Neural cell (in vitro differentiated cells): Measurements from ENCODE around the gene TFB2M. TPM values are rescaled to one million over a fixed set of nuclear protein-coding genes. Genes with fewer than 3 reads are reported as not detected.
"Not testable (repeated sequence)": the region's sequence is repeated elsewhere in the genome, so short reads cannot be mapped to it uniquely, and the experiment has no call there.

Experiments used
- H2AFZ ChIP-seq: fragments of 200-600, 300-800 bp; sonication (generic), shearing (Covaris generic); 2 replicates; pipeline ENCODE4 v1.6.0; 2014; ENCODE audit warnings: low read depth, mild to moderate bottlenecking, antibody characterized with exemption, low read length, moderate library complexity
- H3F3A ChIP-seq: fragments of 200-600 bp; shearing (Covaris generic); 2 replicates; pipeline ENCODE4 v1.6.1; 2016; ENCODE audit warnings: mild to moderate bottlenecking, moderate library complexity, mixed read lengths, antibody characterized with exemption, low read length; ENCODE audit not compliant: insufficient read depth, poor library complexity, severe bottlenecking
- H3K27ac ChIP-seq: fragments of 200-600, 300-800 bp; sonication (generic), shearing (Covaris generic); 2 replicates; pipeline ENCODE4 v1.5.1; 2014; ENCODE audit warnings: mild to moderate bottlenecking, low read length, moderate library complexity
- H3K27me3 ChIP-seq: fragments of 300-800, 200-600 bp; sonication (generic), shearing (Covaris generic); 2 replicates; pipeline ENCODE4 v1.6.0; 2014; ENCODE audit warnings: mild to moderate bottlenecking, low read depth, low read length, moderate library complexity; ENCODE audit not compliant: insufficient read depth
- H3K36me3 ChIP-seq: fragments of 300-800, 200-600 bp; sonication (generic), shearing (Covaris generic); 2 replicates; pipeline ENCODE4 v1.5.1; 2014; ENCODE audit warnings: mild to moderate bottlenecking, antibody characterized with exemption, low read length, moderate library complexity; ENCODE audit not compliant: insufficient read depth
- H3K4me2 ChIP-seq: fragments of 300-800, 200-600 bp; sonication (generic), shearing (Covaris generic); 2 replicates; pipeline ENCODE4 v1.6.0; 2014; ENCODE audit warnings: mild to moderate bottlenecking, low read length
- H3K4me3 ChIP-seq: fragments of 300-800, 200-600 bp; sonication (generic), shearing (Covaris generic); 2 replicates; pipeline ENCODE4 v1.5.1; 2014; ENCODE audit warnings: mild to moderate bottlenecking, low read length, moderate library complexity
- H3K79me2 ChIP-seq: fragments of 200-600 bp; shearing (Covaris generic); replicated peaks from 2 replicates; pipeline ENCODE4 v1.6.0; 2014; ENCODE audit warnings: mild to moderate bottlenecking, low read length, moderate library complexity; ENCODE audit not compliant: insufficient read depth
- H3K9ac ChIP-seq: fragments of 300-800, 200-600 bp; sonication (generic), shearing (Covaris generic); 2 replicates; pipeline ENCODE4 v1.6.1; 2016; ENCODE audit warnings: mild to moderate bottlenecking, low read length, mixed read lengths
- H3K9me2 ChIP-seq: fragments of 200-600 bp; shearing (Covaris generic); 2 replicates; pipeline ENCODE4 v1.6.1; 2016; ENCODE audit warnings: mild to moderate bottlenecking, low read length, mixed read lengths; ENCODE audit not compliant: insufficient read depth
- H3K9me3 ChIP-seq: fragments of 200-600, 300-800 bp; sonication (generic), shearing (Covaris generic); 2 replicates; pipeline ENCODE4 v1.6.1; 2016; ENCODE audit warnings: mild to moderate bottlenecking, mixed run types, low read length, moderate library complexity, mixed read lengths
- H4K20me1 ChIP-seq: fragments of 200-600 bp; shearing (Covaris generic); 2 replicates; pipeline ENCODE4 v1.6.1; 2016; ENCODE audit warnings: mild to moderate bottlenecking, mixed run types; ENCODE audit not compliant: insufficient read depth
- CTCF ChIP-seq: fragments of 450-650 bp; IDR thresholded peaks from 2 replicates; pipeline ENCODE4 v1.5.1; 2014; ENCODE audit warnings: antibody characterized with exemption, mild to moderate bottlenecking, moderate library complexity; ENCODE audit not compliant: poor library complexity, severe bottlenecking
- EP300 ChIP-seq: fragments of 450-650 bp; conservative IDR thresholded peaks from 2 replicates; pipeline ENCODE4 v1.6.1; 2014; ENCODE audit warnings: antibody characterized with exemption, mild to moderate bottlenecking, moderate library complexity; ENCODE audit not compliant: poor library complexity, severe bottlenecking
- EZH2 ChIP-seq: fragments of 200-600, 300-800 bp; shearing (Covaris generic), sonication (generic); IDR thresholded peaks from 2 replicates; pipeline ENCODE4 v1.6.1; 2014; ENCODE audit warnings: antibody characterized with exemption, low read length, borderline replicate concordance, mild to moderate bottlenecking; ENCODE audit not compliant: insufficient read depth, poor library complexity, severe bottlenecking
- MXI1 ChIP-seq: fragments of 450-650 bp; conservative IDR thresholded peaks from 2 replicates; pipeline ENCODE4 v1.6.1; 2014; ENCODE audit warnings: antibody characterized with exemption, mild to moderate bottlenecking; ENCODE audit not compliant: poor library complexity, severe bottlenecking
- POLR2AphosphoS5 ChIP-seq: IDR thresholded peaks from 2 replicates; pipeline ENCODE4 v1.6.1; 2012
- RAD21 ChIP-seq: fragments of 450-650 bp; conservative IDR thresholded peaks from 2 replicates; pipeline ENCODE4 v1.6.1; 2014; ENCODE audit warnings: antibody characterized with exemption, mild to moderate bottlenecking, moderate library complexity
- REST ChIP-seq: IDR thresholded peaks from 2 replicates; pipeline ENCODE4 v1.6.1; 2012; ENCODE audit warnings: borderline replicate concordance
- SMC3 ChIP-seq: fragments of 450-650 bp; conservative IDR thresholded peaks from 2 replicates; pipeline ENCODE4 v1.6.1; 2014; ENCODE audit warnings: antibody characterized with exemption, mild to moderate bottlenecking, moderate library complexity; ENCODE audit not compliant: poor library complexity
- TAF1 ChIP-seq: IDR thresholded peaks from 2 replicates; pipeline ENCODE4 v1.6.1; 2012; ENCODE audit warnings: low read depth
- polyA plus RNA-seq: library from polyadenylated mRNA; depleted of rRNA; stranded (reverse); fragments of >200 nt; gene quantifications from 2 replicates; pipeline ENCODE4 v1.2.3, GENCODE V29; 2014

TFB2M gene
- polyA plus RNA-seq, 1 donor from 2014 or later = 19.2 TPM

- Histone ChIP-seq H3K4me3 (no peak overlapping the region), H3K79me2 (no peaks in the 10 kb centered on the region)
Measured at GRCh38 chr1:246607462-246607861, 41.4 kb upstream of the TFB2M start.

GRCh38 chr1:246605231-246605630 is 39.2 kb upstream of the TFB2M start:
- not testable (repeated sequence) for H3K27ac ChIP-seq, H3K9me2 ChIP-seq, H3K27me3 ChIP-seq, H3K4me2 ChIP-seq, H3F3A ChIP-seq, H2AFZ ChIP-seq, H3K4me3 ChIP-seq, H4K20me1 ChIP-seq, H3K9me3 ChIP-seq, H3K79me2 ChIP-seq, H3K36me3 ChIP-seq, H3K9ac ChIP-seq

More at GRCh38 chr1:246607462-246607861, 41.4 kb upstream of the TFB2M start:
- H4K20me1 ChIP-seq = no peaks in the 10 kb centered on the region
- no peaks in the 10 kb centered on the region for H3F3A ChIP-seq
- H3K9me2 ChIP-seq = no peaks in the 10 kb centered on the region
- no peak for TF ChIP-seq CTCF
- no peak for TF ChIP-seq MXI1
- no peak for TF ChIP-seq EZH2
- no peak for TF ChIP-seq POLR2AphosphoS5
- no peak for TF ChIP-seq REST
- TF ChIP-seq SMC3 = no peak
- no peak for TF ChIP-seq RAD21
- no peak for TF ChIP-seq EP300
- no peak for TF ChIP-seq TAF1
- H3K27me3 ChIP-seq = no peaks in the 10 kb centered on the region
- H3K36me3 ChIP-seq = no peaks in the 10 kb centered on the region
- H3K9ac ChIP-seq = no peak overlapping the region
- H2AFZ ChIP-seq = no peak overlapping the region
- H3K27ac ChIP-seq = no peak overlapping the region
- no peak overlapping the region for H3K4me2 ChIP-seq
- no peaks in the 10 kb centered on the region for H3K9me3 ChIP-seq

GRCh38 chr1:246602194-246602593 is 36.1 kb upstream of the TFB2M start:
- Histone ChIP-seq H3K4me2 (no peak overlapping the region), H3K27me3 (no peaks in the 10 kb centered on the region), H2AFZ (no peak overlapping the region), H3K79me2 (peaks cover 3% of the 10 kb centered on the region), H3K9me2 (no peaks in the 10 kb centered on the region), H3K9ac (no peak overlapping the region), H3K9me3 (no peaks in the 10 kb centered on the region), H3F3A (no peaks in the 10 kb centered on the region), H4K20me1 (no peaks in the 10 kb centered on the region), H3K27ac (no peak overlapping the region), H3K36me3 (no peaks in the 10 kb centered on the region), H3K4me3 (no peak overlapping the region)
- TF ChIP-seq MXI1 (no peak), CTCF (no peak), TAF1 (no peak), EP300 (no peak), POLR2AphosphoS5 (no peak), EZH2 (no peak), REST (no peak), RAD21 (no peak), SMC3 (no peak)
